Retinal pigment epithelial cell (primary cell): ENCODE data around the gene SPATS2.

Experiments used
- DNase-seq: peaks from one replicate; pipeline ENCODE4 v3.0.0-alpha.2; 2010; ENCODE audit warnings: low read depth
- H3K4me3 ChIP-seq: 2 replicates; pipeline ENCODE4 v1.5.1; 2011; ENCODE audit warnings: mild to moderate bottlenecking, low read length, control low read depth, moderate library complexity
- TF ChIP-seq, protein P1 (sequence below): conservative IDR thresholded peaks from 2 replicates; pipeline ENCODE4 v1.5.1; 2011; ENCODE audit warnings: low read depth, low read length, control low read depth, inconsistent platforms

The SPATS2 gene

DNA sequence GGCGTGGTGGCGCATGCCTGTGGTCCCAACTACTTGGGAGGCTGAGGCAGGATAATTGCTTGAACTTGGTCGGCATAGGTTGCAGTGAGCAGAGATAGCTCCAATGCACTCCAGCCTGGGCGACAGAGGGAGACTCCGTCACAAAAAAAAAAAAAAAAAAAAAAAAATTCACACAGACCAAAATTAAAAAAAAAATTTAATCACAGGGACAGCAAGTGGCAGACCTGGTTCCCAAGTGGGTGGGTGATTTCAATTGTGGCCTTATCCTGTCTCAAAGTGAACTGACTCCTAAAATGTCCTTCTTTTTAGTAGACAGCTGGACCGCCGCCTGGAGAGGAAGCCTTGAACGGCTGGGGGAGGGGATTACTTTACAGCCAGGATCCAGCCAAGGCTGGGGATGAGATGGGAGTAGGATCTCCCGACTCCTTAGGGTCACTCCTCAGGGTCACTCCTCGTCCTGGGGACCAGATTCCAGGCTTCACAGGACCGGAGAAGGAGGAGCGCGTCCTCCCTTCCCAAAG lies 170.0 kb downstream of the SPATS2 start:
- peak overlapping the region; percentile 37 for H3K4me3 ChIP-seq
- TF ChIP-seq, protein P1, sequence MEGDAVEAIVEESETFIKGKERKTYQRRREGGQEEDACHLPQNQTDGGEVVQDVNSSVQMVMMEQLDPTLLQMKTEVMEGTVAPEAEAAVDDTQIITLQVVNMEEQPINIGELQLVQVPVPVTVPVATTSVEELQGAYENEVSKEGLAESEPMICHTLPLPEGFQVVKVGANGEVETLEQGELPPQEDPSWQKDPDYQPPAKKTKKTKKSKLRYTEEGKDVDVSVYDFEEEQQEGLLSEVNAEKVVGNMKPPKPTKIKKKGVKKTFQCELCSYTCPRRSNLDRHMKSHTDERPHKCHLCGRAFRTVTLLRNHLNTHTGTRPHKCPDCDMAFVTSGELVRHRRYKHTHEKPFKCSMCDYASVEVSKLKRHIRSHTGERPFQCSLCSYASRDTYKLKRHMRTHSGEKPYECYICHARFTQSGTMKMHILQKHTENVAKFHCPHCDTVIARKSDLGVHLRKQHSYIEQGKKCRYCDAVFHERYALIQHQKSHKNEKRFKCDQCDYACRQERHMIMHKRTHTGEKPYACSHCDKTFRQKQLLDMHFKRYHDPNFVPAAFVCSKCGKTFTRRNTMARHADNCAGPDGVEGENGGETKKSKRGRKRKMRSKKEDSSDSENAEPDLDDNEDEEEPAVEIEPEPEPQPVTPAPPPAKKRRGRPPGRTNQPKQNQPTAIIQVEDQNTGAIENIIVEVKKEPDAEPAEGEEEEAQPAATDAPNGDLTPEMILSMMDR = no peak
- DNase-seq = no peak

DNA sequence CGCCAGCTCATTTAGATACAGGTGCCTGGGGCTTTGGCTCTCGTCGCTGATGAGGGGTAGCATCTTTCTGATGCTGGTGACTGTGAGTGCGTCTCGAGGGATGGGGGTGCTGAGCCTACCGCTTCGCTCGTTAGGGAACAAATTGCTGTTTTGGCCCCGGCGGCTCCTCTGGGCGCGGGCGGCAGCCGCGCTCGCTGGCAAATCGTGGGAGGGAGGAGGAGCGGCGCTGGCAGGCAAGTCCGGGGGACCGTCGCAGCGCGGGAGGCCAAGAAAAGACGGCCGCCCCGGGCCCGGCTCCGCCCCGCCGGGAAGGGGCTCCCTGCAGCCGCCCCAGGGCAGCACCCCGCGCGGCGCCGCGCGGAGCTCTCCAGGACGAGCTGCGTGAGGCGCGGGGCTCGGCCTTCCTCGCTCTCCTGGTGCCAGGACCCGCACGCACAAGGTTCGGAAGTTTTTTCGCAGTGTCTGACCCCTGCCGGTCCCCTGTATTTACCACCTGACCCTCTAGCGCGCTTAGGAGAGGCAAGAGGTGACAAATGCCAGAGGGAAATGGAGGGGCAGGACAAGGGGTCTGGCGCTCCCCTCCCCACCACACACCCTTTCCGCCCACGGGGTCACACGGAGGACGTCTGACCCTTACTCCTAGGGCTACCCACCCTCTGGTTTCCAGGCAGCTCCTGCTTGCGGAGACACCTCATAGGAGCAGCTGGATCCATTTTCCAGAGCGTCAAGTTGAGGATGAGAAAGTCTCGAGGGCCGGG lies 170.7 kb downstream of the SPATS2 start:
- no peak for DNase-seq
- peak overlapping the region; percentile 37 for H3K4me3 ChIP-seq
- TF ChIP-seq, protein P1 = no peak

DNA sequence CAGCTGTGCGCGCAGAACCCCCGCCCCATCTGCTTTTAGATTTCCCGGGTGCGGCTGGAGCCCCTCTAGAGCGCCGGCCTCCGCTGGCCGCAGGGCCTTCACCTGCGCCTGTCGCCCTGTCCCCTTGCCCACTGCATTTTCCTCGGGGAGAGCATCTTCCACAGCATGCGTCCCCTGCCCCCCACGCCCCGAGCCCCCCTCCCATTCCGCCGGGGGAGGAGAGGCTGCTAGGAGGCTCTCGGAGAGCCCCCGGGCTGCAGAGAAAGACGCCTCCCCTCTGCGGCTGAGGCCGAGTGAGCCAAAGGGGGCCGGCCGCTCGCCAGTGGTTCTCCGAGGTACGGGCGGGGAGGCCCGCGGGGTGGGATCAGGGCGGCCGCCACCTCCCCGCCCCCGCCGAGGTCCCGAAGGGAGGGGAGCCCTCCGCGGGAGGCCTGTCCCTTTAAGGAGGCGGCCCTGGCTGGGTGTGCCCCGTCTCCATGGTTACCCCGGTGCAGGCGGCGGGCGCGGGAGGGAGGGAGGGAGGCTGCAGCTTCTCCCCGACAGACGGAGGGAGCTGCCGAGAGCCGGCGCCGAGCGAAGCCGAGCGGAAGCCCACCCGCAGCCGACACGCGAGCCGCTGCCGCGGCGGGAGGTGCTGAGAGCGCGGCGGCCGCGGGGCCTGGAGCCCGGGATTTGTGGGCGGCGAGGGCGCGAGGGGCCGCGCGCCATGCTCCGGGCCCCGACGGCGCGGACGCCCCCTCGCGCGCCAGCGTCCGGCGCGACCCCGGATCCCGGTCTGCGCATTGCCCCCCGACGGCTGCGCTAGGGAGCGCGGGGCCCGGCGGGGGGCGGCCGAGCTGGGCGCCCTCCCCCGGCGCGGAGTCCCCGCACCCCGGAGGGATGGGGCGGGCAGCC lies 171.5 kb downstream of the SPATS2 start, which contains the start of gene KCNH3:
Gene KCNH3, plus strand, starts transcription at position 521 of the 894 bp plus-strand sequence. CDS start 387 bp downstream, outside the sequence.
- TF ChIP-seq, protein P1 = no peak
- no peak for DNase-seq
- H3K4me3 ChIP-seq = peak within 1 kb of the TSS; percentile 37

DNA sequence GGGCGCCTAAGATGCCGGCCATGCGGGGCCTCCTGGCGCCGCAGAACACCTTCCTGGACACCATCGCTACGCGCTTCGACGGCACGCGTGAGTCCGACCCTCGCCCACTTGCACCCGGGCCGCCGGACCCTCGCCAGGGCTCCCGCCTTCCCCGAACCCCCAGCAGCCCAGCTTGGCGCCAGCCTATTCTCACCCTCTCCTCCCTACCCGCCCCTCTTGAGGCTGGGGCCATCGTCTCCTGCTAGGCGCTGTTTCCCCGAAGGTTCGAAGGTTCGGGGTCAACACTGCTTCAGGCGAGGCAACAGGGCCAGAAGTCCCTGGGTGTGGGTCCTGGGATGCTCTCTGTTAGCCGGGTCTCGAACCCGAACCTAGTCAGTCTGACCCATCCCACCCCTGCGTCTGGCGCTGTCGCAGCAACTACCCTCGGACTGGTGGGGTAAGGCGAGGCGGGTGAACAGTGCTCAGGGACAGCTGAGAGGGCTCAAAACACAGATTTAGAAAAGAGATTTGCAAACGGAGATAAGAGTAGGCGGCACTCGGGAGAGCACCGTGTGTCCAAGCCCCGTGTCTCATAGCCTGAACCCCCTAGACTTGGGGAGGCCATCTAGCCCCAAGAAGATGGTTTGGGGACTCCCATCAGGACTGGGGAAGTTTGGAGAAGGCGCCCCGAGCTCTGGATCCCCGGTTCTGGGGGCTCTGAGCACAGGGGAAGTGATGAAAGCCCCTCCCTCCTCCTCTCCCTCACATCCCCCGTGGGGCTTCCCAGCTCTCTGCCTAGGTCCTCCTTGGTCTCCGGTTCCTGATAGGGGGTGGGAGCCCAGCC lies 172.4 kb downstream of the SPATS2 start:
- no peak overlapping the region for H3K4me3 ChIP-seq
- DNase-seq = no peak
- TF ChIP-seq, protein P1 = no peak

DNA sequence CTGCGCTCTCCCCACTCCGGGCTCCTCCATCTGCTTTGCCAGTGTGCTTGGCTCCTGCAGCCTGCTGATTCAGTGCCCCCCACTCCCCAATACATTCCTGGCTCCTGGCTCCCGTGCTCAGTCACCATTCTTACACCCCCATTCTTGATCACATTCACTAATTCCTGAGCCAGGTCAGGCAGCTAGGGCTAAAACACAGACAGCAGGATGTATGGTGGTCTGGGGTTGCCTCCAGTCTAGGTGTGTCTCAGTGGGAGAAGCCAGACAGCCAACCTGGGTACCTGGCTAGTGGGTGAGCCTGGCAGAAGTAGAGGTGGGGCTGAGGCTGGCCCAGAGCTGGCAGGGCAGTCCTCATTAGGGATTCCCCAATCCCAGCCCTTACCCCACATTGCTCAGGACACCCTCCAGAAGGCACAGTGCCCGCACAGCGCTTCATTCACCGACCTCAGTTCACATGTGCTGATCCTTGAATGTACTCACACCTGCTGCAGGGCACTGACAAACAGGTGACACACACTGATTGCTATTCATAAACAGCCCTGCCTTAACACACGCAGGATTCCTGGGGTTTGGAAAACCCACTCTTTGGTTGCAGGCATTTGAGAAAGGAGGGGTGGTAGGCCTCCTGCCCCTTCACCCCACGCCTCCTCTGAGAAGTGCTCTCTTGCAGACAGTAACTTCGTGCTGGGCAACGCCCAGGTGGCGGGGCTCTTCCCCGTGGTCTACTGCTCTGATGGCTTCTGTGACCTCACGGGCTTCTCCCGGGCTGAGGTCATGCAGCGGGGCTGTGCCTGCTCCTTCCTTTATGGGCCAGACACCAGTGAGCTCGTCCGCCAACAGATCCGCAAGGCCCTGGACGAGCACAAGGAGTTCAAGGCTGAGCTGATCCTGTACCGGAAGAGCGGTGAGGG lies 173.2 kb downstream of the SPATS2 start:
- no peak overlapping the region for H3K4me3 ChIP-seq
- no peak for DNase-seq
- TF ChIP-seq, protein P1 = no peak
